HG03280 (cell line): ENCODE results near the gene CDH4.

Experiments
- ATAC-seq: cut with Tn5 transposase; IDR thresholded peaks from one replicate; pipeline ENCODE4 v1.9.1; 2021; ENCODE audit warnings: mild to moderate bottlenecking, moderate library complexity; ENCODE audit not compliant: unreplicated experiment

Gene CDH4

GRCh38 chr20:61548069-61548468 is 296.0 kb downstream of the CDH4 start:
- ATAC-seq: no peak

GRCh38 chr20:61549865-61550264 is 297.8 kb downstream of the CDH4 start:
- no peak for ATAC-seq

- ATAC-seq: no peak
Measured at GRCh38 chr20:61551401-61551800, 299.3 kb downstream of the CDH4 start.

- ATAC-seq: no peak
Measured at GRCh38 chr20:61554617-61555016, 302.6 kb downstream of the CDH4 start.

- no peak for ATAC-seq
Measured at GRCh38 chr20:61555566-61555965, 303.5 kb downstream of the CDH4 start.

- no peak for ATAC-seq
Measured at GRCh38 chr20:61556111-61556510, 304.1 kb downstream of the CDH4 start.

GRCh38 chr20:61556673-61557072 is 304.6 kb downstream of the CDH4 start:
- no peak for ATAC-seq

- ATAC-seq: no peak
Measured at GRCh38 chr20:61557621-61558020, 305.6 kb downstream of the CDH4 start.

GRCh38 chr20:61558726-61559125 is 306.7 kb downstream of the CDH4 start:
- no peak for ATAC-seq

- no peak for ATAC-seq
Measured at GRCh38 chr20:61559706-61560315, 307.8 kb downstream of the CDH4 start.

- no peak for ATAC-seq
Measured at GRCh38 chr20:61560361-61560853, 308.3 kb downstream of the CDH4 start.

- no peak for ATAC-seq
Measured at GRCh38 chr20:61561111-61561830, 309.2 kb downstream of the CDH4 start.

GRCh38 chr20:61562491-61562890 is 310.4 kb downstream of the CDH4 start:
- ATAC-seq: no peak

- ATAC-seq: no peak
Measured at GRCh38 chr20:61562897-61563504, 310.9 kb downstream of the CDH4 start.

GRCh38 chr20:61564628-61565027 is 312.6 kb downstream of the CDH4 start:
- ATAC-seq: no peak

- ATAC-seq: no peak
Measured at GRCh38 chr20:61565791-61566190, 313.7 kb downstream of the CDH4 start.

GRCh38 chr20:61566691-61567090 is 314.6 kb downstream of the CDH4 start:
- no peak for ATAC-seq

GRCh38 chr20:61567204-61567603 is 315.1 kb downstream of the CDH4 start:
- no peak for ATAC-seq

- no peak for ATAC-seq
Measured at GRCh38 chr20:61569825-61570224, 317.8 kb downstream of the CDH4 start.

- ATAC-seq: no peak
Measured at GRCh38 chr20:61570646-61571195, 318.7 kb downstream of the CDH4 start.

GRCh38 chr20:61571221-61571620 is 319.2 kb downstream of the CDH4 start:
- no peak for ATAC-seq
